A549 (cell line): ENCODE data around the gene HOXB8. TPM values are rescaled to one million over a fixed set of nuclear protein-coding genes. Genes with fewer than 3 reads are reported as not detected.

Experiments used
- ATAC-seq, 2 experiments: fragments of 200-7000 bp in 1 of 2; fragments of >200 bp in 1 of 2; cut with Nextera tagmentation in 1 of 2; cut with Tn5 transposase in 1 of 2; 3 replicates each; pipeline versions ENCODE4 v1.8.0 to v1.9.1; 2018 to 2020; ENCODE audit warnings: mild to moderate bottlenecking in 1 of 2, moderate library complexity in 1 of 2
- CTCF ChIA-PET: fragments of 300-600 bp; sonication (Branson Sonifier 250); formaldehyde crosslinking; extraction: SDS; loops from one replicate; lab custom pipeline; 2021; ENCODE audit warnings: antibody characterized with exemption, inconsistent platforms; lab: Yijun Ruan, JAX
- POLR2A ChIA-PET: fragments of 350-600 bp; formaldehyde crosslinking; extraction: SDS; loops from one replicate; lab custom pipeline; 2021; ENCODE audit warnings: antibody characterized with exemption, inconsistent platforms; lab: Yijun Ruan, JAX
- DNase-seq, 2 experiments: peaks; one replicate each; pipeline versions ENCODE4 v3.0.0 to v3.0.0-alpha.2; 2011 to 2016; ENCODE audit warnings: low read depth in 1 of 2, low spot score in 1 of 2
- FAIRE-seq: peaks from 2 replicates; lab custom pipeline; 2011; peaks lifted over from hg19 to GRCh38; lab: Jason Lieb, UNC
- H3K27ac ChIP-seq, 2 experiments: fragments of >200 bp; sonication (Bioruptor Twin); formaldehyde crosslinking; 3 replicates each; pipeline ENCODE4 v1.5.1; 2016 to 2017
- H3K4me1 ChIP-seq: fragments of >200 bp; sonication (Bioruptor Twin); formaldehyde crosslinking; 3 replicates; pipeline ENCODE4 v1.6.1; 2016
- H3K4me2 ChIP-seq: fragments of >200 bp; sonication (Bioruptor Twin); formaldehyde crosslinking; 3 replicates; pipeline ENCODE4 v1.6.1; 2016
- H3K4me3 ChIP-seq: fragments of >200 bp; sonication (Bioruptor Twin); formaldehyde crosslinking; 3 replicates; pipeline ENCODE4 v1.5.1; 2016
- H3K9me3 ChIP-seq: fragments of >200 bp; sonication (Bioruptor Twin); formaldehyde crosslinking; 3 replicates; pipeline ENCODE4 v1.6.1; 2016
- BHLHE40 ChIP-seq: IDR thresholded peaks from 2 replicates; pipeline ENCODE4 v1.6.1; 2012; ENCODE audit warnings: low read depth, low read length, inconsistent platforms
- CEBPB ChIP-seq, 2 experiments: fragments of >200 bp in 1 of 2; sonication (Bioruptor Twin) in 1 of 2; formaldehyde crosslinking in 1 of 2; IDR thresholded peaks; 2 replicates each; pipeline ENCODE4 v1.6.1; 2012 to 2016
- CHD2 ChIP-seq: fragments of 150-350 bp; IDR thresholded peaks from 2 replicates; pipeline ENCODE4 v1.6.1; 2014; ENCODE audit warnings: low read length; ENCODE audit not compliant: partially characterized antibody
- CHD4 ChIP-seq: fragments of 200-600 bp; sonication (generic); IDR thresholded peaks from 2 replicates; pipeline ENCODE4 v1.6.1; 2016; ENCODE audit warnings: antibody characterized with exemption, mild to moderate bottlenecking, borderline replicate concordance
- FOXS1 ChIP-seq: fragments of 250-450 bp; sonication (Bioruptor Pico); IDR thresholded peaks from 2 replicates; pipeline ENCODE4 v1.5.0; 2020; ENCODE audit warnings: mild to moderate bottlenecking, moderate library complexity
- GATA3 ChIP-seq: IDR thresholded peaks from 2 replicates; pipeline ENCODE4 v1.6.1; 2012; ENCODE audit warnings: borderline replicate concordance
- HOXA7 ChIP-seq: fragments of 250-450 bp; sonication (Bioruptor Pico); IDR thresholded peaks from 2 replicates; pipeline ENCODE4 v1.5.0; 2020; ENCODE audit warnings: mild to moderate bottlenecking, moderate library complexity
- HOXB5 ChIP-seq: fragments of 250-450 bp; sonication (Bioruptor Pico); IDR thresholded peaks from 2 replicates; pipeline ENCODE4 v1.5.0; 2020; ENCODE audit warnings: mild to moderate bottlenecking, moderate library complexity
- JUN ChIP-seq, 2 experiments: fragments of >200 bp; sonication (Bioruptor Twin); formaldehyde crosslinking; IDR thresholded peaks; 2 replicates in 1 of 2; 3 replicates in 1 of 2; pipeline ENCODE4 v1.6.1; 2016 to 2017
- MAFK ChIP-seq: fragments of 450-650 bp; IDR thresholded peaks from 2 replicates; pipeline ENCODE4 v1.6.1; 2014; ENCODE audit not compliant: partially characterized antibody
- MAZ ChIP-seq: fragments of 150-350 bp; IDR thresholded peaks from 2 replicates; pipeline ENCODE4 v1.6.1; 2014; ENCODE audit warnings: antibody characterized with exemption, low read depth, low read length, borderline replicate concordance
- NFE2L2 ChIP-seq: fragments of 150-350 bp; conservative IDR thresholded peaks from 2 replicates; pipeline ENCODE4 v1.6.1; 2014; ENCODE audit warnings: low read length
- PHF8 ChIP-seq: fragments of 200-600 bp; sonication (generic); IDR thresholded peaks from 2 replicates; pipeline ENCODE4 v1.6.1; 2016; ENCODE audit warnings: low read depth, mild to moderate bottlenecking, antibody characterized with exemption, moderate library complexity, borderline replicate concordance
- POLR2A ChIP-seq: IDR thresholded peaks from 2 replicates; pipeline ENCODE4 v1.6.1; 2012; ENCODE audit warnings: mild to moderate bottlenecking, low read length
- POLR2AphosphoS2 ChIP-seq: conservative IDR thresholded peaks from 2 replicates; pipeline ENCODE4 v1.6.1; 2012; ENCODE audit warnings: low read length, improper control_type of control experiment, inconsistent platforms
- RAD21 ChIP-seq, 2 experiments: fragments of >200 bp in 1 of 2; sonication (Bioruptor Twin) in 1 of 2; formaldehyde crosslinking in 1 of 2; IDR thresholded peaks in 1 of 2; conservative IDR thresholded peaks in 1 of 2; 2 replicates in 1 of 2; 3 replicates in 1 of 2; pipeline ENCODE4 v1.6.1; 2012 to 2018; ENCODE audit warnings: inconsistent platforms in 1 of 2
- RARB ChIP-seq: fragments of 250-450 bp; sonication (Bioruptor Pico); IDR thresholded peaks from 2 replicates; pipeline ENCODE4 v1.8.0; 2021; ENCODE audit warnings: mild to moderate bottlenecking, moderate library complexity
- RFX5 ChIP-seq: fragments of 450-650 bp; IDR thresholded peaks from 2 replicates; pipeline ENCODE4 v1.7.1; 2014; ENCODE audit warnings: antibody characterized with exemption, mild to moderate bottlenecking, moderate library complexity
- RNF2 ChIP-seq: fragments of 200-600 bp; sonication (generic); IDR thresholded peaks from 2 replicates; pipeline ENCODE4 v1.6.1; 2016; ENCODE audit warnings: low read depth, mild to moderate bottlenecking, antibody characterized with exemption, moderate library complexity, borderline replicate concordance
- ZC3H11A ChIP-seq: fragments of 450-650 bp; IDR thresholded peaks from 2 replicates; pipeline ENCODE4 v1.6.1; 2014; ENCODE audit warnings: antibody characterized with exemption, mild to moderate bottlenecking
- ZFP36 ChIP-seq: fragments of 450-650 bp; IDR thresholded peaks from 2 replicates; pipeline ENCODE4 v1.6.1; 2014; ENCODE audit warnings: borderline replicate concordance; ENCODE audit not compliant: partially characterized antibody
- ZSCAN20 ChIP-seq: fragments of 250-450 bp; sonication (Bioruptor Pico); IDR thresholded peaks from 2 replicates; pipeline ENCODE4 v1.8.0; 2022; ENCODE audit warnings: mild to moderate bottlenecking, moderate library complexity
- WGBS: methylation state at CpG from one replicate; pipeline ENCODE4 v1.1.6; 2017; ENCODE audit errors: missing lambda C conversion rate; 5-methylcytosine and 5-hydroxymethylcytosine counted together
- polyA plus RNA-seq, 4 experiments: library from polyadenylated mRNA; depleted of rRNA in 3 of 4; stranded (reverse); fragments of >200 nt; fragmentation: RNase III in 1 of 4; extraction: RNeasy Plus Mini Kit Qiagen cat#74134 plus additional on column Dnase treatment in 1 of 4; gene quantifications; 2 replicates in 3 of 4; 3 replicates in 1 of 4; pipeline ENCODE4 v1.2.3, GENCODE V29; 2011 to 2017
- TF ChIP-seq, protein P1 (sequence below): IDR thresholded peaks from 2 replicates; pipeline ENCODE4 v1.6.1; 2012
- TF ChIP-seq, protein P2 (sequence below): fragments of >200 bp; sonication (Bioruptor Twin); formaldehyde crosslinking; IDR thresholded peaks from 3 replicates; pipeline ENCODE4 v1.6.1; 2016
- TF ChIP-seq, protein P3 (sequence below): fragments of >200 bp; sonication (Bioruptor Twin); formaldehyde crosslinking; IDR thresholded peaks from 3 replicates; pipeline ENCODE4 v1.5.1; 2016
- TF ChIP-seq, protein P4 (sequence below): fragments of 250-450 bp; sonication (Bioruptor Pico); IDR thresholded peaks from 2 replicates; pipeline ENCODE4 v1.5.0; 2020; ENCODE audit warnings: low read depth, mild to moderate bottlenecking, moderate library complexity

HOXB8 gene
- polyA plus RNA-seq, 2 of the 4 experiments (the other 2 are of a cell fraction): 5.8 to 11.1 TPM

DNA sequence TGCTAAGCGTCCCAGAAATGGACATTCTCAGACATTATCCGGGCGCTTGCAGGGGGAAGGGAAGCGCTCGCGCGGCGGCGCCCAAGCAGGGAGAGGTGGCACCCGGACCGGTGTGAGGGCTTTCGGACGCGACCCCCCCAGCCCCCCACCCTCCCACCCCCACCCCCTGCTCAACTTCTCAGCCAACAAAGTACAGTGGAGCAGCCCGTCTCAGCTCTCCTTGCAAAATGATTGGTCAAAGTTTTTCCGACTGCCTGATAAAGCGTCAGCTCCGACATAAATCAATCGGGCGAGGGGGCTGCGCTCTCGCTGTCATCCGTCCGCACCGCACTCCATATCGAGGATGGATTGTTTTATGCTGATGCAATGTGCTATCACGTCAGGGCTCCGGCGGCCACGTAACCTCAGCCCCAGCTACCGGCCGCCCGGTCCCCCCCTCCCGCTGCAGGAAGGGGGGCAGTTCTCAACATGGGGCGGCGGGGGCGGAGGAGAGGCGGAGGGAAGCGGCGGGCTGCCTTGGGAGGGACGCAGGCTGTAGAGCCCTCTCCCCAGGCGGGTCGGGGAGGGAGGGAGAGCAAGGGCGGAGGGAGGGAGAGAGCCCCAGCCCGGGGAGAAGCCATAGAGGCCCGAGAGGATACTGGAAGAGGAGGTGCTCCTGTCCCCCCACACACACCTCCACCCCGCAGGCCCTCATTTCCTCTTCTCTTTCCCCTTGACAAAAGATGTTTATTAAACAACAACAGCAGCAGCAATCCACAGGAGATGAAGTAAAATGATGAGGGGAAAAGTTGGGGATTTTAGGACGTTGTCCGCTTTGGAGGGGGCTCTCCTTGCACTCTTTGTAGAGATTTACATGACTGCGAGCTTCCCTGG, 11.4 kb upstream of the HOXB8 start, which contains the start of gene HOXB9:
Gene HOXB9 (minus strand): TSS at position 114 of the 873 bp plus-strand sequence. CDS start 89 bp downstream, at position 25.
- peak; percentile 69 for ATAC-seq
- peak; percentile 77 for TF ChIP-seq MAFK
- TF ChIP-seq RARB (CRISPR knock-in tag): no peak
- TF ChIP-seq CEBPB (IDR thresholded peaks at IDR 0.05): peak; percentile 49 to 69; a peak in 3 of 4 replicates
- TF ChIP-seq ZC3H11A: no peak
- no peak for TF ChIP-seq FOXS1 (CRISPR knock-in tag)
- no peak for TF ChIP-seq HOXA7 (CRISPR knock-in tag)
- TF ChIP-seq ZFP36: no peak
- TF ChIP-seq BHLHE40: no peak
- peak; percentile 69; the same call in 1 of the 2 replicates for TF ChIP-seq MAZ
- TF ChIP-seq GATA3: 0 out of 2 replicates have a peak, but pooled peaks have one; percentile 19
- TF ChIP-seq PHF8: peak; percentile 18; the same call in 1 of the 2 replicates
- TF ChIP-seq JUN (IDR thresholded peaks at IDR 0.05): peak in 1 of 2 experiments; percentile 70; a peak in 3 of 5 replicates
- TF ChIP-seq, protein P1, sequence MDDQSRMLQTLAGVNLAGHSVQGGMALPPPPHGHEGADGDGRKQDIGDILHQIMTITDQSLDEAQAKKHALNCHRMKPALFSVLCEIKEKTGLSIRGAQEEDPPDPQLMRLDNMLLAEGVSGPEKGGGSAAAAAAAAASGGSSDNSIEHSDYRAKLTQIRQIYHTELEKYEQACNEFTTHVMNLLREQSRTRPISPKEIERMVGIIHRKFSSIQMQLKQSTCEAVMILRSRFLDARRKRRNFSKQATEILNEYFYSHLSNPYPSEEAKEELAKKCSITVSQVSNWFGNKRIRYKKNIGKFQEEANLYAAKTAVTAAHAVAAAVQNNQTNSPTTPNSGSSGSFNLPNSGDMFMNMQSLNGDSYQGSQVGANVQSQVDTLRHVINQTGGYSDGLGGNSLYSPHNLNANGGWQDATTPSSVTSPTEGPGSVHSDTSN: 0 out of 2 replicates have a peak, but pooled peaks have one; percentile 56
- TF ChIP-seq POLR2AphosphoS2: no peak
- TF ChIP-seq CHD2: no peak
- TF ChIP-seq HOXB5 (CRISPR knock-in tag): peak; percentile 47; the same call in 1 of the 2 replicates
- TF ChIP-seq CHD4: no peak
- peak; percentile 41 for TF ChIP-seq POLR2A
- TF ChIP-seq, protein P2, sequence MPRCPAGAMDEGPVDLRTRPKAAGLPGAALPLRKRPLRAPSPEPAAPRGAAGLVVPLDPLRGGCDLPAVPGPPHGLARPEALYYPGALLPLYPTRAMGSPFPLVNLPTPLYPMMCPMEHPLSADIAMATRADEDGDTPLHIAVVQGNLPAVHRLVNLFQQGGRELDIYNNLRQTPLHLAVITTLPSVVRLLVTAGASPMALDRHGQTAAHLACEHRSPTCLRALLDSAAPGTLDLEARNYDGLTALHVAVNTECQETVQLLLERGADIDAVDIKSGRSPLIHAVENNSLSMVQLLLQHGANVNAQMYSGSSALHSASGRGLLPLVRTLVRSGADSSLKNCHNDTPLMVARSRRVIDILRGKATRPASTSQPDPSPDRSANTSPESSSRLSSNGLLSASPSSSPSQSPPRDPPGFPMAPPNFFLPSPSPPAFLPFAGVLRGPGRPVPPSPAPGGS: peak; percentile 76; the same call in 2 of the 3 replicates
- TF ChIP-seq RNF2: 0 out of 2 replicates have a peak, but pooled peaks have one; percentile 12
- TF ChIP-seq, all 56 proteins: peak for 11
- DNase-seq: peak; percentile 86
- WGBS: 9% methylated on average over 29 of the region's 50 CpGs
- Histone ChIP-seq H3K4me2 (peak within 1 kb of the TSS; percentile 92), H3K27ac (peak within 1 kb of the TSS; percentile 89 to 95), H3K4me3 (peak within 1 kb of the TSS; percentile 72), H3K4me1 (peaks cover 19% of the 10 kb centered on the region; the same call in 2 of the 3 replicates), H3K9me3 (no peaks in the 10 kb centered on the region)
- no peak for FAIRE-seq
- POLR2A ChIA-PET: interaction anchor here (0.6 to 2.9 kb wide), 11 partner anchors 10 to 578 kb away, joined by 3 to 45 read pairs (median 5); partner anchors contain the start of genes HOXB8 and NFE2L1
- CTCF ChIA-PET: interaction anchor here (0.8 to 9.7 kb wide), 16 partner anchors 8 to 601 kb away, joined by 3 to 118 read pairs (median 5); partner anchors contain the start of gene HOXB8

DNA sequence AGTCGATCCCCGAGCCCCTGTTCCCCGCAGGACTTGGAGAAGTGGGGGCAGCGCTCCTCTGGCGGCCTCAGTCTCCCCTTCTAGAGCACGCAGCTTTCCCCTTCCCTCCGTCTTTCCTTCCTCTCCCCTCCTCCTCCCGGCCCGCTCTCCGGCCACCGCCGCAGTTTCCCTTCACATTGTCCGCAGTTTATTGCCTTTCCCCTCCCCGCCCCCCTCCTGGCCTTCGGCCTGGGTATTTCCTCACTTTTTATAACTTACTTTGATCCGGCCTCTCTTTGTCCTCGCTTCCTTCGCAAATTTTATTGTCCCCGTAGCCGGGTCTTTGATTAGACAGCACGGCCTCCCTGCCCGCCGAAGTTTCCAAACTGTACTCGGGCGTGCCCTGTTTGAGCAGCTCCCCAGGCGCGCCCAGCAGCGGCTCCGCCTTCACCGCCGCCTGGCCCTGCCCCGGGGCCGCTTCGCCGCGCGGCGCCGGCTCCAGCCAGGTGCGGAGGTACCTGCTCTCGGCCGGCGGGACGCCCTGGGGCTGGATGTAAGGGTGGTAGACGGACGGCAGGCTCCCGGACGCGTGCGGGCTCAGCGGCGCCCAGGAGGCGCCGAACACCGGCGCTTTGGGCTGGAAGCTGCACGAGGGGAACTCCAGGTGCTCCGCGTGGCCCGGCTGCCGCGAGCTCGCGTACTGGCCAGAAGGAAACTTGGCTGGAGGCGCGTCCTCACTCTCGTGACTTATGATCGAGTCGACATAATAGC, 10.6 kb upstream of the HOXB8 start:
- ChIA-PET POLR2A (interaction anchor here (0.5 to 2.9 kb wide), 16 partner anchors 11 to 577 kb away, joined by 3 to 45 read pairs (median 4); partner anchors contain the start of genes HOXB8 and NFE2L1), CTCF (interaction anchor here (0.6 to 9.7 kb wide), 16 partner anchors 11 to 1077 kb away, joined by 3 to 118 read pairs (median 5); partner anchors contain the start of gene HOXB8)
- WGBS: under 1% methylated on average over 52 of the region's 69 CpGs
- FAIRE-seq (no peak), DNase-seq (peak; percentile 66 to 84), ATAC-seq (peak; percentile 66 to 82)
- Histone ChIP-seq H3K4me2 (peak overlapping the region; percentile 92), H3K27ac (peak overlapping the region; percentile 89 to 95), H3K4me3 (peak overlapping the region; percentile 72), H3K4me1 (peaks cover 15% of the 10 kb centered on the region; the same call in 2 of the 3 replicates), H3K9me3 (no peaks in the 10 kb centered on the region)
- TF ChIP-seq, protein P3, sequence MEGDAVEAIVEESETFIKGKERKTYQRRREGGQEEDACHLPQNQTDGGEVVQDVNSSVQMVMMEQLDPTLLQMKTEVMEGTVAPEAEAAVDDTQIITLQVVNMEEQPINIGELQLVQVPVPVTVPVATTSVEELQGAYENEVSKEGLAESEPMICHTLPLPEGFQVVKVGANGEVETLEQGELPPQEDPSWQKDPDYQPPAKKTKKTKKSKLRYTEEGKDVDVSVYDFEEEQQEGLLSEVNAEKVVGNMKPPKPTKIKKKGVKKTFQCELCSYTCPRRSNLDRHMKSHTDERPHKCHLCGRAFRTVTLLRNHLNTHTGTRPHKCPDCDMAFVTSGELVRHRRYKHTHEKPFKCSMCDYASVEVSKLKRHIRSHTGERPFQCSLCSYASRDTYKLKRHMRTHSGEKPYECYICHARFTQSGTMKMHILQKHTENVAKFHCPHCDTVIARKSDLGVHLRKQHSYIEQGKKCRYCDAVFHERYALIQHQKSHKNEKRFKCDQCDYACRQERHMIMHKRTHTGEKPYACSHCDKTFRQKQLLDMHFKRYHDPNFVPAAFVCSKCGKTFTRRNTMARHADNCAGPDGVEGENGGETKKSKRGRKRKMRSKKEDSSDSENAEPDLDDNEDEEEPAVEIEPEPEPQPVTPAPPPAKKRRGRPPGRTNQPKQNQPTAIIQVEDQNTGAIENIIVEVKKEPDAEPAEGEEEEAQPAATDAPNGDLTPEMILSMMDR: no peak
- TF ChIP-seq JUN (IDR thresholded peaks at IDR 0.05) (peak in 1 of 2 experiments; percentile 76; a peak in 2 of 5 replicates), MAZ (no peak; the same call in 1 of the 2 replicates), POLR2A (peak; percentile 45), NFE2L2 (no peak), HOXA7 (CRISPR knock-in tag) (no peak), ZSCAN20 (CRISPR knock-in tag) (no peak), MAFK (no peak), RFX5 (no peak), RAD21 (conservative IDR thresholded peaks at IDR 0.05 in 1 of 2, IDR thresholded peaks at IDR 0.05 in 1 of 2) (no peak), ZC3H11A (no peak)
- TF ChIP-seq, protein P1: peak; percentile 47; the same call in 1 of the 2 replicates
- TF ChIP-seq, protein P4, sequence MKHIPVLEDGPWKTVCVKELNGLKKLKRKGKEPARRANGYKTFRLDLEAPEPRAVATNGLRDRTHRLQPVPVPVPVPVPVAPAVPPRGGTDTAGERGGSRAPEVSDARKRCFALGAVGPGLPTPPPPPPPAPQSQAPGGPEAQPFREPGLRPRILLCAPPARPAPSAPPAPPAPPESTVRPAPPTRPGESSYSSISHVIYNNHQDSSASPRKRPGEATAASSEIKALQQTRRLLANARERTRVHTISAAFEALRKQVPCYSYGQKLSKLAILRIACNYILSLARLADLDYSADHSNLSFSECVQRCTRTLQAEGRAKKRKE (CRISPR knock-in tag): no peak
